Liver (tissue), 9 donors: ENCODE results near the gene INTS3. TPM values are rescaled to one million over a fixed set of nuclear protein-coding genes. Genes with fewer than 3 reads are reported as not detected.
"Not testable (repeated sequence)": the region's sequence is repeated elsewhere in the genome, so short reads cannot be mapped to it uniquely, and the experiment has no call there.

ENCODE experiments used
- DNase-seq: peaks from one replicate; pipeline ENCODE4 v3.0.0-alpha.2; 2017; ENCODE audit warnings: low spot score
- H3K27ac ChIP-seq, 2 donors: one replicate each; pipeline ENCODE4 v1.7.0; 2013; ENCODE audit warnings: inconsistent platforms in 2 of 2, low read length in 2 of 2, control low read depth in 1 of 2, low read depth in 1 of 2, mild to moderate bottlenecking in 1 of 2
- H3K27me3 ChIP-seq, 4 donors: one replicate each; pipeline versions ENCODE4 v1.6.1 to v1.7.0; 2013; ENCODE audit warnings: low read length in 3 of 4, inconsistent platforms in 1 of 4, mild to moderate bottlenecking in 1 of 4, moderate library complexity in 1 of 4; ENCODE audit not compliant: control insufficient read depth in 4 of 4, insufficient read depth in 4 of 4
- H3K36me3 ChIP-seq, 4 donors: one replicate each; pipeline versions ENCODE4 v1.6.1 to v1.7.0; 2013; ENCODE audit warnings: low read length in 3 of 4, mild to moderate bottlenecking in 3 of 4, low read depth in 1 of 4, moderate library complexity in 1 of 4; ENCODE audit not compliant: control insufficient read depth in 4 of 4, insufficient read depth in 3 of 4
- H3K4me1 ChIP-seq, 4 donors: one replicate each; pipeline versions ENCODE4 v1.6.1 to v1.7.0; 2013; ENCODE audit warnings: low read length in 3 of 4, mild to moderate bottlenecking in 3 of 4, moderate library complexity in 1 of 4; ENCODE audit not compliant: control insufficient read depth in 4 of 4, insufficient read depth in 4 of 4
- H3K4me3 ChIP-seq, 3 donors: one replicate each; pipeline versions ENCODE4 v1.6.1 to v1.7.0; 2013; ENCODE audit warnings: low read length in 3 of 3, control low read depth in 1 of 3, low read depth in 1 of 3, mild to moderate bottlenecking in 1 of 3
- H3K9ac ChIP-seq, 2 donors: one replicate each; pipeline ENCODE4 v1.7.0; 2013; ENCODE audit warnings: low read length in 2 of 2, mild to moderate bottlenecking in 2 of 2, moderate library complexity in 2 of 2, control low read depth in 1 of 2, low read depth in 1 of 2
- H3K9me3 ChIP-seq, 4 donors: one replicate each; pipeline versions ENCODE4 v1.6.1 to v1.7.0; 2013; ENCODE audit warnings: low read length in 3 of 4; ENCODE audit not compliant: control insufficient read depth in 4 of 4
- FOXA1 ChIP-seq: IDR thresholded peaks from 2 replicates; pipeline ENCODE4 v1.6.1; 2016; ENCODE audit warnings: antibody characterized with exemption
- FOXA2 ChIP-seq: IDR thresholded peaks from 2 replicates; pipeline ENCODE4 v1.6.1; 2016; ENCODE audit warnings: antibody characterized with exemption
- GABPA ChIP-seq, 2 donors: IDR thresholded peaks in 1 of 2; conservative IDR thresholded peaks in 1 of 2; 2 replicates each; pipeline ENCODE4 v1.6.1; 2016; ENCODE audit warnings: antibody characterized with exemption in 2 of 2, mild to moderate bottlenecking in 1 of 2, moderate library complexity in 1 of 2
- HNF4A ChIP-seq, 2 donors: conservative IDR thresholded peaks; 2 replicates each; pipeline ENCODE4 v1.6.1; 2016; ENCODE audit warnings: antibody characterized with exemption in 2 of 2, mild to moderate bottlenecking in 2 of 2
- HNF4G ChIP-seq: IDR thresholded peaks from 2 replicates; pipeline ENCODE4 v1.6.1; 2016; ENCODE audit warnings: antibody characterized with exemption
- JUND ChIP-seq, 2 donors: IDR thresholded peaks; 2 replicates each; pipeline ENCODE4 v1.6.1; 2016; ENCODE audit warnings: antibody characterized with exemption in 2 of 2
- NR2F2 ChIP-seq: IDR thresholded peaks from 2 replicates; pipeline ENCODE4 v1.6.1; 2016; ENCODE audit warnings: antibody characterized with exemption
- RAD21 ChIP-seq, 2 donors: IDR thresholded peaks; 2 replicates each; pipeline ENCODE4 v1.6.1; 2016; ENCODE audit warnings: antibody characterized with exemption in 2 of 2, mild to moderate bottlenecking in 2 of 2
- RXRA ChIP-seq, 2 donors: IDR thresholded peaks; 2 replicates each; pipeline ENCODE4 v1.6.1; 2017 to 2018; ENCODE audit warnings: antibody characterized with exemption in 2 of 2, mild to moderate bottlenecking in 1 of 2
- SP1 ChIP-seq: IDR thresholded peaks from 2 replicates; pipeline ENCODE4 v1.6.1; 2018; ENCODE audit warnings: antibody characterized with exemption, mild to moderate bottlenecking
- YY1 ChIP-seq: IDR thresholded peaks from 2 replicates; pipeline ENCODE4 v1.6.1; 2016; ENCODE audit warnings: antibody characterized with exemption, mild to moderate bottlenecking
- ZBTB33 ChIP-seq: IDR thresholded peaks from 2 replicates; pipeline ENCODE4 v1.6.1; 2016; ENCODE audit warnings: antibody characterized with exemption
- WGBS: extraction: QIAGEN DNeasy Blood & Tissue Kit; methylation state at CpG from one replicate; pipeline ENCODE4 v1.1.7; 2013; 5-methylcytosine and 5-hydroxymethylcytosine counted together
- polyA plus RNA-seq, 2 donors: library from polyadenylated mRNA; stranded (reverse) in 1 of 2; unstranded in 1 of 2; fragments of 200-250 nt in 1 of 2; fragments of >200 nt in 1 of 2; fragmentation: Nextera tagmentation in 1 of 2; extraction: Ambion mirVana in 1 of 2; gene quantifications; one replicate each; pipeline versions ENCODE4 v1.2.1 to v1.2.3, GENCODE V29; 2013 to 2015
- total RNA-seq, 2 donors: library from RNA; depleted of rRNA; stranded (reverse); fragments of >200 nt; gene quantifications; one replicate each; pipeline ENCODE4 v1.2.3, GENCODE V29; 2014
- TF ChIP-seq, protein P1 (sequence below): IDR thresholded peaks from 2 replicates; pipeline ENCODE4 v1.6.1; 2016; ENCODE audit warnings: antibody characterized with exemption
- TF ChIP-seq, protein P2 (sequence below): IDR thresholded peaks from 2 replicates; pipeline ENCODE4 v1.6.1; 2016; ENCODE audit warnings: antibody characterized with exemption
- TF ChIP-seq, protein P3 (sequence below): fragments of 150-350 bp; IDR thresholded peaks from 2 replicates; pipeline ENCODE4 v1.5.1; 2017; ENCODE audit warnings: improper control_type of control experiment, low read depth, low read length; ENCODE audit not compliant: missing input control
- TF ChIP-seq, protein P4 (sequence below): IDR thresholded peaks from 2 replicates; pipeline ENCODE4 v1.6.1; 2016; ENCODE audit warnings: antibody characterized with exemption, mild to moderate bottlenecking
- donor health status: healthy.
- donor health status: healthy.
- donor health status: healthy.
- donor health status: healthy.
- donor health status: healthy.

Gene INTS3
- total and polyA plus RNA-seq, 4 donors, result 9.0 to 26.0 (median 15.2) TPM

DNA sequence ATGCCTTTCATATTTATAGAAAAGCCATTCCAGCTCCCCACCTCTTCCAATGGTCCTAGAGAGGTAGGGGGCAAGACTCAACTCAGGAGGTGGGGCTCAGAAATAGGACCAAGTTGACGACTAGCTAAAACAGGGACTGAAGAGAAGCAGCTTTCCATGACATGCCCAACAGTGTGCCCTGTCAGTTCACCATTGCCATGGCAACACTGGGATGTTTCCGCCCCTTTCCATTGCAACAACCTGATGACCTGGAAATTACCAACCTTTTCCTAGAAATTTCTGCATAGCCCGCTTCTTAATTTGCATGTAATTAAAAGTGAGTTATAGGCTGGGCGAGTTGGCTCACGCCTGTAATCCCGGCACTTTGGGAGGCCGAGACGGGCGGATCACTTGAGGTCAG, 22.4 kb upstream of the INTS3 start:
- Histone ChIP-seq H3K4me3 (no peak overlapping the region), H3K36me3 (no peaks in the 10 kb centered on the region), H3K9me3 (no peaks in the 10 kb centered on the region), H3K27ac (no peak overlapping the region), H3K9ac (no peak overlapping the region), H3K27me3 (no peaks in the 10 kb centered on the region), H3K4me1 (no peaks in the 10 kb centered on the region)
- TF ChIP-seq RXRA (IDR thresholded peaks at IDR 0.05) (no peak), RAD21 (IDR thresholded peaks at IDR 0.05) (no peak), YY1 (no peak), HNF4G (no peak), ZBTB33 (no peak), FOXA1 (no peak), SP1 (no peak), HNF4A (conservative IDR thresholded peaks at IDR 0.05) (no peak), FOXA2 (no peak), JUND (IDR thresholded peaks at IDR 0.05) (no peak)
- TF ChIP-seq, protein P1, sequence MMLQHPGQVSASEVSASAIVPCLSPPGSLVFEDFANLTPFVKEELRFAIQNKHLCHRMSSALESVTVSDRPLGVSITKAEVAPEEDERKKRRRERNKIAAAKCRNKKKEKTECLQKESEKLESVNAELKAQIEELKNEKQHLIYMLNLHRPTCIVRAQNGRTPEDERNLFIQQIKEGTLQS, result no peak
- TF ChIP-seq, protein P2, sequence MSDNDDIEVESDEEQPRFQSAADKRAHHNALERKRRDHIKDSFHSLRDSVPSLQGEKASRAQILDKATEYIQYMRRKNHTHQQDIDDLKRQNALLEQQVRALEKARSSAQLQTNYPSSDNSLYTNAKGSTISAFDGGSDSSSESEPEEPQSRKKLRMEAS, result no peak
- TF ChIP-seq, protein P3, sequence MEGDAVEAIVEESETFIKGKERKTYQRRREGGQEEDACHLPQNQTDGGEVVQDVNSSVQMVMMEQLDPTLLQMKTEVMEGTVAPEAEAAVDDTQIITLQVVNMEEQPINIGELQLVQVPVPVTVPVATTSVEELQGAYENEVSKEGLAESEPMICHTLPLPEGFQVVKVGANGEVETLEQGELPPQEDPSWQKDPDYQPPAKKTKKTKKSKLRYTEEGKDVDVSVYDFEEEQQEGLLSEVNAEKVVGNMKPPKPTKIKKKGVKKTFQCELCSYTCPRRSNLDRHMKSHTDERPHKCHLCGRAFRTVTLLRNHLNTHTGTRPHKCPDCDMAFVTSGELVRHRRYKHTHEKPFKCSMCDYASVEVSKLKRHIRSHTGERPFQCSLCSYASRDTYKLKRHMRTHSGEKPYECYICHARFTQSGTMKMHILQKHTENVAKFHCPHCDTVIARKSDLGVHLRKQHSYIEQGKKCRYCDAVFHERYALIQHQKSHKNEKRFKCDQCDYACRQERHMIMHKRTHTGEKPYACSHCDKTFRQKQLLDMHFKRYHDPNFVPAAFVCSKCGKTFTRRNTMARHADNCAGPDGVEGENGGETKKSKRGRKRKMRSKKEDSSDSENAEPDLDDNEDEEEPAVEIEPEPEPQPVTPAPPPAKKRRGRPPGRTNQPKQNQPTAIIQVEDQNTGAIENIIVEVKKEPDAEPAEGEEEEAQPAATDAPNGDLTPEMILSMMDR, result no peak
- TF ChIP-seq, protein P4, sequence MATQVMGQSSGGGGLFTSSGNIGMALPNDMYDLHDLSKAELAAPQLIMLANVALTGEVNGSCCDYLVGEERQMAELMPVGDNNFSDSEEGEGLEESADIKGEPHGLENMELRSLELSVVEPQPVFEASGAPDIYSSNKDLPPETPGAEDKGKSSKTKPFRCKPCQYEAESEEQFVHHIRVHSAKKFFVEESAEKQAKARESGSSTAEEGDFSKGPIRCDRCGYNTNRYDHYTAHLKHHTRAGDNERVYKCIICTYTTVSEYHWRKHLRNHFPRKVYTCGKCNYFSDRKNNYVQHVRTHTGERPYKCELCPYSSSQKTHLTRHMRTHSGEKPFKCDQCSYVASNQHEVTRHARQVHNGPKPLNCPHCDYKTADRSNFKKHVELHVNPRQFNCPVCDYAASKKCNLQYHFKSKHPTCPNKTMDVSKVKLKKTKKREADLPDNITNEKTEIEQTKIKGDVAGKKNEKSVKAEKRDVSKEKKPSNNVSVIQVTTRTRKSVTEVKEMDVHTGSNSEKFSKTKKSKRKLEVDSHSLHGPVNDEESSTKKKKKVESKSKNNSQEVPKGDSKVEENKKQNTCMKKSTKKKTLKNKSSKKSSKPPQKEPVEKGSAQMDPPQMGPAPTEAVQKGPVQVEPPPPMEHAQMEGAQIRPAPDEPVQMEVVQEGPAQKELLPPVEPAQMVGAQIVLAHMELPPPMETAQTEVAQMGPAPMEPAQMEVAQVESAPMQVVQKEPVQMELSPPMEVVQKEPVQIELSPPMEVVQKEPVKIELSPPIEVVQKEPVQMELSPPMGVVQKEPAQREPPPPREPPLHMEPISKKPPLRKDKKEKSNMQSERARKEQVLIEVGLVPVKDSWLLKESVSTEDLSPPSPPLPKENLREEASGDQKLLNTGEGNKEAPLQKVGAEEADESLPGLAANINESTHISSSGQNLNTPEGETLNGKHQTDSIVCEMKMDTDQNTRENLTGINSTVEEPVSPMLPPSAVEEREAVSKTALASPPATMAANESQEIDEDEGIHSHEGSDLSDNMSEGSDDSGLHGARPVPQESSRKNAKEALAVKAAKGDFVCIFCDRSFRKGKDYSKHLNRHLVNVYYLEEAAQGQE, result no peak
- no peak for DNase-seq
- 95% methylated on average over 9 of the region's 9 CpGs for WGBS

DNA sequence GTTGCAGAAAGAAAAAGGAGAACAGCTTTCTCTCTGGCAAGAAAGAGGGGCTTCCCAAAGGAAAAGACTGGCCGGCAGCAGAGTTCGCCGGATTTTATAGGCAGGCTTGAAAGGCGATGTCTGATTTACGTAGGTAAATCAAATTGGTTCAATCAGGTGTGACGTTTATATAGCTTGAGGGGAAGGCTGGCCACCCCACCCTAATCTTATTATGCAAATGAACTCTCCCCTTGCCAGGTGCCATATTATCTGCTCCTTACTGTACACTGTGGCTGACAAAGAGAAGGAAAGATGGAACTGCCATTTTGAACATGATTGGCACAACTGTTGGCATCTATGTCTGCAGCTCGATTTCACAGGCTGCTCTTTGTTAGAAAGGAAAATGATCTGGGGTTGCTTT, 16.8 kb upstream of the INTS3 start:
- Histone ChIP-seq H3K9ac (no peak overlapping the region), H3K27ac (no peak overlapping the region), H3K27me3 (no peaks in the 10 kb centered on the region), H3K4me1 (no peaks in the 10 kb centered on the region), H3K4me3 (no peak overlapping the region), H3K9me3 (no peaks in the 10 kb centered on the region), H3K36me3 (no peaks in the 10 kb centered on the region)
- no peak for DNase-seq
- 77% methylated on average over 7 of the region's 7 CpGs for WGBS
- TF ChIP-seq JUND (IDR thresholded peaks at IDR 0.05), result no peak
- TF ChIP-seq HNF4G, result no peak
- no peak for TF ChIP-seq GABPA (IDR thresholded peaks at IDR 0.05 in 1 of 2, conservative IDR thresholded peaks at IDR 0.05 in 1 of 2)
- TF ChIP-seq RXRA (IDR thresholded peaks at IDR 0.05), result no peak
- no peak for TF ChIP-seq NR2F2
- no peak for TF ChIP-seq HNF4A (conservative IDR thresholded peaks at IDR 0.05)
- TF ChIP-seq, protein P1, result no peak
- TF ChIP-seq, protein P4, result no peak
- no peak for TF ChIP-seq FOXA2

DNA sequence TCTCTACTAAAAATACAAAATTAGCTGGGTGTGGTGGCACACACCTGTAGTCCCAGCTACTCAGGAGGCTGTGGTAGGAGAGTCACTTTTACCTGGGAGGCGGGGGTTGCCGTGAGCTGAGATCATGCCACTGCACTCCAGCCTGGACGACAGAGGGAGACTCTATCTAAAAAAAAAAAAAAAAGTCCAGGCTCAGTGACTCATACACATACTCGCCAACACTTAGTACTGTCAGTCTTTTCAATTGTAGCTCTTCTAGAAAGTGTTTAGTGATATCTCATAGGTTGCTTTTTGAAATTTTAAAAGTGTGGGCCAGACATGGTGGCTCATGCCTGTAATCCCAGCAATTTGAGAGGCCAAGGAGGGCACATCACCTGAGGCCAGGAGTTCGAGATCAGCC, 11.6 kb upstream of the INTS3 start:
- not testable (repeated sequence) for H3K36me3 ChIP-seq, H3K27me3 ChIP-seq, DNase-seq, H3K4me1 ChIP-seq, H3K9ac ChIP-seq, H3K27ac ChIP-seq, H3K4me3 ChIP-seq, H3K9me3 ChIP-seq
- WGBS, result 85% methylated on average over 5 of the region's 5 CpGs
